Astrocyte of the spinal cord (primary cell): ENCODE results near the gene ERFL.

Experiments
- DNase-seq: peaks from one replicate; pipeline ENCODE4 v3.0.0; 2011; ENCODE audit warnings: low read depth, low spot score
- H3K4me3 ChIP-seq: 2 replicates; pipeline ENCODE4 v1.5.1; 2011; ENCODE audit warnings: low read depth, mild to moderate bottlenecking, low read length, moderate library complexity
- in situ Hi-C: cut with HindIII; loops from 2 replicates; pipeline ENCODE4 v1.10.0; 2017; ENCODE audit warnings: low sequenced_read_pairs
- TF ChIP-seq, protein P1 (sequence below): IDR thresholded peaks from 2 replicates; pipeline ENCODE4 v1.5.1; 2012; ENCODE audit warnings: low read depth, mild to moderate bottlenecking, low read length, inconsistent platforms

Gene ERFL

GRCh38 chr19:41911889-41912731 lies 16.1 kb downstream of the ERFL start:
- in situ Hi-C loops = no loop called here
- TF ChIP-seq, protein P1, sequence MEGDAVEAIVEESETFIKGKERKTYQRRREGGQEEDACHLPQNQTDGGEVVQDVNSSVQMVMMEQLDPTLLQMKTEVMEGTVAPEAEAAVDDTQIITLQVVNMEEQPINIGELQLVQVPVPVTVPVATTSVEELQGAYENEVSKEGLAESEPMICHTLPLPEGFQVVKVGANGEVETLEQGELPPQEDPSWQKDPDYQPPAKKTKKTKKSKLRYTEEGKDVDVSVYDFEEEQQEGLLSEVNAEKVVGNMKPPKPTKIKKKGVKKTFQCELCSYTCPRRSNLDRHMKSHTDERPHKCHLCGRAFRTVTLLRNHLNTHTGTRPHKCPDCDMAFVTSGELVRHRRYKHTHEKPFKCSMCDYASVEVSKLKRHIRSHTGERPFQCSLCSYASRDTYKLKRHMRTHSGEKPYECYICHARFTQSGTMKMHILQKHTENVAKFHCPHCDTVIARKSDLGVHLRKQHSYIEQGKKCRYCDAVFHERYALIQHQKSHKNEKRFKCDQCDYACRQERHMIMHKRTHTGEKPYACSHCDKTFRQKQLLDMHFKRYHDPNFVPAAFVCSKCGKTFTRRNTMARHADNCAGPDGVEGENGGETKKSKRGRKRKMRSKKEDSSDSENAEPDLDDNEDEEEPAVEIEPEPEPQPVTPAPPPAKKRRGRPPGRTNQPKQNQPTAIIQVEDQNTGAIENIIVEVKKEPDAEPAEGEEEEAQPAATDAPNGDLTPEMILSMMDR = no peak
- no peak for DNase-seq
- no peak overlapping the region for H3K4me3 ChIP-seq

- no peak overlapping the region for H3K4me3 ChIP-seq
- DNase-seq = no peak
These were observed 17.0 kb downstream of the ERFL start for GRCh38 chr19:41910992-41911888.

DNA sequence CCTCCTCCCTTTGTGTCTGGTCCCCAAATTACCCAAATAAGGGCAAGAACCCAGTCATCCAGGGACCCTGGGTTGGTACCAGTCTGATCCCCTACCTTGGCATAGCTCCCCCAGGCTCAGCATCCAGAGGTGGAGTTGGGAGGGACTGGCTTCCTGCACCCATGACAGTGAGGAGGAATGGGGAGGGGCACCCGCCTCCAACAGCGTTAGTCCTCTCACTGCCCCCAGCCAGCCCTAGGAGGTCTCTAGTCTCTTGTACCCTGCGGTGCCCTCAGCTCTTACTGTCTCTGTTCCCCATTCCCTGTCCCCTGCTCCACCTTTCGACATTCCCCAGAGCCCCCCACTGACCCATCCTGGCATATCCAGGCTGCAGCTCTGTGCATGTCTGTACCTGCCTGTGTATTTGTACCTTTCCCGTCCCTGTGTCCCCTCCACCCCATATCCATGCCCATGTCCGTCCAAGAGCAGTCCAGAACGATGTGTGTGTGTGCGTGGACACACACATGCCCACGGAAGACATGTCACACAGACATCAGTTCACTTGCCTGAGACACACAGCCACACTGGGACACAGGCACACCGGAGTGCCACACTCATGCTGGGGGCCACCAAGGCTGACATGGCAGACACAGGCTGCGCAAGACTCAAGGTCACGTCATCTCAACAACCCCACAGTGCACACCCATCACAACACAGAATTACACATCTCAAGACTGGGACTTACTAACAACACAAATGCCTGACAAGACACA lies 17.8 kb downstream of the ERFL start:
- no peak for DNase-seq
- no peak overlapping the region for H3K4me3 ChIP-seq
- in situ Hi-C loops = no loop called here
- TF ChIP-seq, protein P1 = no peak

More at GRCh38 chr19:41910992-41911888, 17.0 kb downstream of the ERFL start:
- TF ChIP-seq, protein P1 = no peak
- in situ Hi-C loops = no loop called here

GRCh38 chr19:41909706-41910105 lies 18.5 kb downstream of the ERFL start:
- H3K4me3 ChIP-seq = no peak overlapping the region
- in situ Hi-C loops = no loop called here
- TF ChIP-seq, protein P1 = no peak
- DNase-seq = no peak

DNA sequence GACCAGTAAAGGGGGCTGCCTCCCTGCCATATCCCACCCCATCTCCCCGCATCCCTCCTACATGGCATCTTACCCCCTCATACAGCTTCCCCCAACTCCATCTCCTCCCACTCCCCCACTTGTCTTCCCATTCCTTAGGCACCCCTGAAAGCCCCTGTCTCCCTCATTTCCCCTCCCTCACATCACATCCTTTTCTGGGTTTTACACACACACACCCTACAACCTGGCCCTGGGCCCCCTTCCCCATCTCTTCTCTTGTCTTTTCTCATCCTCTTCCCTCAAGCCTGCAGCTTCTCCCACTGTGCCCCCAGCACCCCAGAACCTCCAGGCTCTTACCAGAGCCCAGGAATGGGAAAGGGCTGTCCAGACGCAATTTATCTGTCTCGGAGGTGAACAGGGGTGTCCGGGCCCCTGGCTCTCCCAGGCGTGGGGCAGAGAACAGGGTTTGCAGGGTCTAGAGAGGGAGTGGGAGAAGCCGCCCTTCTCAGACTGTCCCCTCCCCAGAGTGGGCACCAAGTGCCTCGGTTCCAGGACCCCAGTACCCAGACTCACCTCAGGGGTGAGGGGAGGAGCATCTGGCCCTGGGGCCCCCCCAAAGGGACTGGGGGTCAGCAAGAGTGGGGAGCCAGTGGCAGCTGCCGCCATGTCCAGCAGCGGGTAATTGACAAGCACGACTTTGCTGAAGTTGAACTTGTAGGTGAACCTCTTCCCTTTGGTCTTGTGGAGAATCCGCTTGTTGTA lies 19.4 kb downstream of the ERFL start:
- TF ChIP-seq, protein P1 = no peak
- in situ Hi-C loops = no loop called here
- DNase-seq = no peak
- no peak overlapping the region for H3K4me3 ChIP-seq
